OCI-LY1 (cell line): ENCODE measurements around the gene KITLG.

ENCODE experiments used
- H2AFZ ChIP-seq: fragments of 200-600 bp; sonication (generic), shearing (Covaris generic); 2 replicates; pipeline ENCODE4 v1.6.0; 2014; ENCODE audit warnings: antibody characterized with exemption, mild to moderate bottlenecking, low read length
- H3F3A ChIP-seq: fragments of 200-600 bp; sonication (generic), shearing (Covaris generic); 2 replicates; pipeline ENCODE4 v1.6.0; 2014; ENCODE audit warnings: mild to moderate bottlenecking, antibody characterized with exemption, low read length, moderate library complexity; ENCODE audit not compliant: insufficient read depth
- H3K27ac ChIP-seq: fragments of 200-600 bp; sonication (generic); 2 replicates; pipeline ENCODE4 v1.5.1; 2014; ENCODE audit warnings: low read length, mixed run types, mild to moderate bottlenecking, low read depth; ENCODE audit not compliant: poor library complexity, severe bottlenecking
- H3K27me3 ChIP-seq: fragments of 200-600 bp; sonication (generic); 2 replicates; pipeline ENCODE4 v1.6.0; 2014; ENCODE audit warnings: antibody characterized with exemption, mild to moderate bottlenecking, low read length, moderate library complexity; ENCODE audit not compliant: insufficient read depth
- H3K36me3 ChIP-seq: fragments of 200-600 bp; sonication (generic); 2 replicates; pipeline ENCODE4 v1.6.1; 2014; ENCODE audit warnings: mild to moderate bottlenecking, antibody characterized with exemption, low read length, moderate library complexity, mixed read lengths; ENCODE audit not compliant: insufficient read depth
- H3K4me1 ChIP-seq: fragments of 200-600 bp; sonication (generic); 2 replicates; pipeline ENCODE4 v1.5.1; 2014; ENCODE audit warnings: mild to moderate bottlenecking, low read length, moderate library complexity; ENCODE audit not compliant: insufficient read depth, severe bottlenecking
- H3K4me2 ChIP-seq: fragments of 200-600 bp; sonication (generic), shearing (Covaris generic); 2 replicates; pipeline ENCODE4 v1.6.1; 2014; ENCODE audit warnings: low read length
- H3K4me3 ChIP-seq: fragments of 200-600 bp; sonication (generic); 2 replicates; pipeline ENCODE4 v1.5.1; 2014; ENCODE audit warnings: low read length, low read depth, mild to moderate bottlenecking, mixed read lengths; ENCODE audit not compliant: poor library complexity, severe bottlenecking
- H3K79me2 ChIP-seq: fragments of 200-600 bp; shearing (Covaris generic); 2 replicates; pipeline ENCODE4 v1.6.1; 2016; ENCODE audit warnings: mixed run types, low read length, mixed read lengths; ENCODE audit not compliant: insufficient read depth
- H3K9ac ChIP-seq: fragments of 200-600 bp; sonication (generic), shearing (Covaris generic); 2 replicates; pipeline ENCODE4 v1.6.1; 2014; ENCODE audit warnings: mild to moderate bottlenecking, low read length, mixed read lengths
- H3K9me2 ChIP-seq: fragments of 200-600 bp; sonication (generic), shearing (Covaris generic); 2 replicates; pipeline ENCODE4 v1.6.1; 2014; ENCODE audit warnings: low read depth, mild to moderate bottlenecking, low read length, mixed read lengths
- H3K9me3 ChIP-seq: fragments of 200-600 bp; shearing (Covaris generic); 2 replicates; pipeline ENCODE4 v1.6.1; 2014; ENCODE audit warnings: low read length, mixed read lengths
- H4K20me1 ChIP-seq: fragments of 200-600 bp; sonication (generic), shearing (Covaris generic); 2 replicates; pipeline ENCODE4 v1.6.0; 2016; ENCODE audit warnings: mild to moderate bottlenecking, low read length; ENCODE audit not compliant: insufficient read depth
- EZH2 ChIP-seq: fragments of 200-600 bp; sonication (generic), shearing (Covaris generic); IDR thresholded peaks from 2 replicates; pipeline ENCODE4 v1.8.0; 2017; ENCODE audit warnings: borderline replicate concordance, mixed run types, mild to moderate bottlenecking, antibody characterized with exemption, low read length, moderate library complexity, mixed read lengths
- TF ChIP-seq, protein P1 (sequence below): fragments of 200-600 bp; sonication (generic), shearing (Covaris generic); IDR thresholded peaks from 2 replicates; pipeline ENCODE4 v1.5.1; 2017; ENCODE audit warnings: mild to moderate bottlenecking, antibody characterized with exemption, low read length, moderate library complexity, mixed read lengths

KITLG gene

DNA sequence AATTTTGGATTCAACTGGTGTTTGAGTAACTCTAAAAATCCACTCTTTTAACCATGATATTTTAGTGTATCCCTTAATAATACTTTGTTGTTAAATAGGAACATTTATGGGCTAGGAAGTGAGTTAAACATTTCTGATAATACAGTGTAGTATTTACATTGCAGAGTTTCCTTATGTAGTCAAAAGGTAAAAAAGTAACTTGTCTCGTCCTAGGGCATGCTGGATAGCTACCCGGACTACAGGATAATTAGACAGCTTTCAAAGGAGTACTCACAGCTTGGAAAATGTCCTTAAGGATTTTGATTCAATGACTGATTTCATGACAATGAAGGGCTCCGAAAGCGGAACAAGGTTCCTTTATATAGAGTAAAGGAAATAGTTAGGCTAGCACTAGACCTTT is 14.5 kb upstream of the KITLG start:
- no peak for TF ChIP-seq EZH2
- TF ChIP-seq, protein P1, sequence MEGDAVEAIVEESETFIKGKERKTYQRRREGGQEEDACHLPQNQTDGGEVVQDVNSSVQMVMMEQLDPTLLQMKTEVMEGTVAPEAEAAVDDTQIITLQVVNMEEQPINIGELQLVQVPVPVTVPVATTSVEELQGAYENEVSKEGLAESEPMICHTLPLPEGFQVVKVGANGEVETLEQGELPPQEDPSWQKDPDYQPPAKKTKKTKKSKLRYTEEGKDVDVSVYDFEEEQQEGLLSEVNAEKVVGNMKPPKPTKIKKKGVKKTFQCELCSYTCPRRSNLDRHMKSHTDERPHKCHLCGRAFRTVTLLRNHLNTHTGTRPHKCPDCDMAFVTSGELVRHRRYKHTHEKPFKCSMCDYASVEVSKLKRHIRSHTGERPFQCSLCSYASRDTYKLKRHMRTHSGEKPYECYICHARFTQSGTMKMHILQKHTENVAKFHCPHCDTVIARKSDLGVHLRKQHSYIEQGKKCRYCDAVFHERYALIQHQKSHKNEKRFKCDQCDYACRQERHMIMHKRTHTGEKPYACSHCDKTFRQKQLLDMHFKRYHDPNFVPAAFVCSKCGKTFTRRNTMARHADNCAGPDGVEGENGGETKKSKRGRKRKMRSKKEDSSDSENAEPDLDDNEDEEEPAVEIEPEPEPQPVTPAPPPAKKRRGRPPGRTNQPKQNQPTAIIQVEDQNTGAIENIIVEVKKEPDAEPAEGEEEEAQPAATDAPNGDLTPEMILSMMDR = no peak

DNA sequence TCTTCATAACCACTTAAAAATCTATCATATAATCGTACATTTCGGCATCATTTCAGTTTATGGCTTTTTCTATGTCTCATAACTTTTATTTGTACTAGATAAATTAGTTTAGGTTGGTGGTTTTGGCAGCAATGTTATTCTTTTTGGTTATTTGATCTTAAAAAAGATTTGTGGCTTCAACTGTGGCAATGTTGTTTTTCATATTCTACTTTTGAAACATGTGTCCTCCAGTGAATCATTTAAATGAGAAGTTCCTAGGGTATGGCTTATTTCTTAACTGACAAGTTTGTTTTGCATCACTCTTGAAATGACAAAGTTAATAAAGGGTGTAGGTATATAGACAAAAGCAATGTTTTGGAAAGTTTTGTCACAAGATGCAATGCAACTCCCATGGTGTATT is 11.1 kb upstream of the KITLG start:
- Histone ChIP-seq H3K9me2 (no peaks in the 10 kb centered on the region), H3K27me3 (no peaks in the 10 kb centered on the region), H3K4me3 (no peak overlapping the region), H3K9ac (no peak overlapping the region), H3K4me2 (no peak overlapping the region), H2AFZ (no peak overlapping the region), H4K20me1 (no peaks in the 10 kb centered on the region), H3K4me1 (no peaks in the 10 kb centered on the region), H3K36me3 (no peaks in the 10 kb centered on the region), H3K27ac (no peak overlapping the region), H3K9me3 (peaks cover 3% of the 10 kb centered on the region; the same call in 1 of the 2 replicates), H3K79me2 (no peaks in the 10 kb centered on the region), H3F3A (no peaks in the 10 kb centered on the region)
- TF ChIP-seq EZH2 = no peak
- TF ChIP-seq, protein P1 = no peak

More for the DNA sequence above, 14.5 kb upstream of the KITLG start:
- no peaks in the 10 kb centered on the region for H3K27me3 ChIP-seq
- no peak overlapping the region for H3K4me3 ChIP-seq
- no peaks in the 10 kb centered on the region for H3K79me2 ChIP-seq
- H3K36me3 ChIP-seq = no peaks in the 10 kb centered on the region
- no peaks in the 10 kb centered on the region for H3F3A ChIP-seq
- H3K4me1 ChIP-seq = no peaks in the 10 kb centered on the region
- no peaks in the 10 kb centered on the region for H3K9me3 ChIP-seq
- no peak overlapping the region for H2AFZ ChIP-seq
- no peak overlapping the region for H3K9ac ChIP-seq
- H3K27ac ChIP-seq = no peak overlapping the region
- H3K9me2 ChIP-seq = no peaks in the 10 kb centered on the region
- no peaks in the 10 kb centered on the region for H4K20me1 ChIP-seq
- no peak overlapping the region for H3K4me2 ChIP-seq

DNA sequence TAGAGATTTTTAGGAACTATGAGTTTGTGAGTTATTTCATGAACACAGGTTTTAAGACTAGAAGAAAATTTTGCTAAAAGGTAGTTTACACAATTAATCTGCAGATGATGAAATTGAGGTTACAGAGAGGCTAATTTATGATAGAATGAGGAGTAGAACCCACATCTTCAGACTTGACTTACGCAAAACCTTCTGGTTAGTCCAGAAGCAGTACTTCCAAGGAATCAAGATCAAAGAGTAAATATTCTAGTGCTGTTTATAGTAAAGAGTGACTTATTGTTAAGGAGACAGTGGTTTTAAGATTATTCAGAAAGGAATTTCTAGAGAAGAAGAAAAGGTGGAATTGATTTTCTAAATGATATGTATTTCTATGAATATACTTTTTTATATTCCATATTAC is 10.6 kb upstream of the KITLG start:
- no peaks in the 10 kb centered on the region for H3F3A ChIP-seq
- H2AFZ ChIP-seq = no peak overlapping the region
- no peak overlapping the region for H3K4me2 ChIP-seq
- H3K27ac ChIP-seq = no peak overlapping the region
- no peaks in the 10 kb centered on the region for H4K20me1 ChIP-seq
- no peak overlapping the region for H3K9ac ChIP-seq
- peaks cover 3% of the 10 kb centered on the region; the same call in 1 of the 2 replicates for H3K9me3 ChIP-seq
- TF ChIP-seq, protein P1 = no peak
- TF ChIP-seq EZH2 = no peak
- H3K9me2 ChIP-seq = no peaks in the 10 kb centered on the region
- no peak overlapping the region for H3K4me3 ChIP-seq
- H3K79me2 ChIP-seq = no peaks in the 10 kb centered on the region
- no peaks in the 10 kb centered on the region for H3K4me1 ChIP-seq
- no peaks in the 10 kb centered on the region for H3K27me3 ChIP-seq
- H3K36me3 ChIP-seq = no peaks in the 10 kb centered on the region
